Stimulated activated CD8-positive, alpha-beta memory T cell treated with anti-CD3 and anti-CD28 coated beads, Interleukin-2, amount 100 ng/mL, for 1 hour (primary cell): ENCODE data around the gene RBBP9.
"Not testable (repeated sequence)": the region's sequence is repeated elsewhere in the genome, so short reads cannot be mapped to it uniquely, and the experiment has no call there.

Experiments used
- DNase-seq, 2 donors: peaks; one replicate each; pipeline ENCODE4 v3.0.0-alpha.2; 2020; ENCODE audit warnings: low read depth in 2 of 2

The RBBP9 gene

GRCh38 chr20:18496740-18497592 is at the start of gene RBBP9:
TSS of gene RBBP9 (minus strand) at chr20:18497225. CDS start at chr20:18497167, 58 bp downstream.
- DNase-seq, result peak; percentile 23 to 55

- no peak for DNase-seq
Measured at GRCh38 chr20:18545566-18545965, 48.5 kb upstream of the RBBP9 start.

GRCh38 chr20:18543932-18544331 is 46.9 kb upstream of the RBBP9 start:
- no peak for DNase-seq

DNA sequence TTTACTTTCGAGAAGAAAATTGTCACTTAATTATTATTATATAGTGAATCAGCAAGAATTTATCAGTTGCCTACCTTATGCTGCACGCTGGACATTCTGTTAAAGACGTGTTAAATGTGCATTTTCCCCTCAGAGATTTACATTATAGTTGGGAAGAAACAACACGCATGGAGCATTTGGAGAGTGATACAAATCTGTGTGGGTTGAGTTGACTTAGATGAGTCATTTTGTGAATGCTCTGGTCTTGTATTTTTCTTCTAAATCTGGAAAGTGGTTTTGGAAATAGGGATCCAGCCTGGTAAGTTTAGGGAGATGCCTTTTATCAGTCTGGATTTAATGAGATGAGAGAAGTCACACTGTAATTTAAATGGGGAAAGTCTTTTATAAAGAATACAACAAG is 46.2 kb upstream of the RBBP9 start:
- DNase-seq, result no peak

DNA sequence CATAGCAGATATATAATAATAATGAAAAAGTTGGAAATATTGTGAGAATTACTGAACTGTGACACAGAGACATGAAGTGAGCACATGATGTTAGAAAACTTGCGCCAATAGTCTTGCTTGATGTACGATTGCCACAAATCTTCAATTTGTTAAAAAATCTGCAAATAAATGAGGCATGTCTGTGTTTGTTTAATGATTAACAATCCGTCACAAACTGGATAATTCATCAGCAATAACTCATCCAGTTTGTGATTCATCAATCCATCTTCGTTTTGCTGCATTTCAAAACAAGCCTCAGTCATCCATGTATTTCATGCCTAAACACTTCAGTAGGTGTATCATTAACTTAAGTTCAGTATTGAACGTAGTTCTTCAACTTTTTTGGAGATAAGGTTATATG is 44.7 kb upstream of the RBBP9 start:
- no peak for DNase-seq

DNA sequence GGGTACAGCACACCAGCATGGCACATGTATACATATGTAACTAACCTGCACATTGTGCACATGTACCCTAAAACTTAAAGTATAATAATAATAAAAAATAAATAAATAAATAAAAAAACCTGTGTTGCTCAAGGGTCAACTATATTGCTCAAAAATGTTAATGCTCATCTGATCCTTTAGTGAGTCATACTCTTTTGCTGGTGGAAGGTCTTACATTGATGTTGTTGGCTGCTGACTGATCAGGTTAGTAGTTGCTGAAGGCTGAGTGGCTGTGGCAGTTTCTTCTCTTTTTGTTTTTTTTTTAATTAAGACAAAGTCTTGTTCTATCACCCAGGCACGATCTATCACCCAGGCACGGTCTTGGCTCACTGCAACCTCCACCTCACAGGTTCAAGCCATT is 40.6 kb upstream of the RBBP9 start:
- DNase-seq, result no peak

DNA sequence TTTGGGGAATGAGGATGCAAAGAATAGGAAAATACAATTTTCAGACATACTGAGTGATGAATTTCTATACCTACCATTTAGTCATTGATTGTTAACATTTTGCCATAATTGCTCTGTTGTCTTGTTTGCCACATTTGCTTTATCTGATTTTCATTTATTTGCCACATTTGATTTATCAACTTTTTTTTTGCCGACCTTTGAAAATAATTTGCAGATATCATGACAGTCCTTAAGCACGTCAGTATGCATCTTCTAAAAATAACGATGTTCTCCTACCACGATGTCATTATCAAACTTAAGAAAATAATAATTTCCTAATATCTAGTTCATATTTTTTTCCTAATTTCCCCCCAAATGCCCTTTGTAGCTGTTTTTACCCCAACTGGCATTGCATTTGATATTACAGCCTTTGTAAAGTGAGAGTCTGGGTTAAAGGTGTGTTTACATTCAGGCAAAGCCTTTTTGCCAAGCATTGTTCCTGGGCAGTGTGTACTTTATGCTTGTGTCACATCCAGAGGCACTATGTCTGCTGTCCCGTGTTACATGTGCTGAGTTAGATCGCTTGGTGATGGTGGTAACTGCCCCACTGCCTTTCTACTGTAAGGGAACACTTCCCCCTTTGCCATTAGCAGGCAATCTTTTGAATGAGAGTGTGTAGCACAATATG is 37.1 kb upstream of the RBBP9 start:
- DNase-seq, result no peak

DNA sequence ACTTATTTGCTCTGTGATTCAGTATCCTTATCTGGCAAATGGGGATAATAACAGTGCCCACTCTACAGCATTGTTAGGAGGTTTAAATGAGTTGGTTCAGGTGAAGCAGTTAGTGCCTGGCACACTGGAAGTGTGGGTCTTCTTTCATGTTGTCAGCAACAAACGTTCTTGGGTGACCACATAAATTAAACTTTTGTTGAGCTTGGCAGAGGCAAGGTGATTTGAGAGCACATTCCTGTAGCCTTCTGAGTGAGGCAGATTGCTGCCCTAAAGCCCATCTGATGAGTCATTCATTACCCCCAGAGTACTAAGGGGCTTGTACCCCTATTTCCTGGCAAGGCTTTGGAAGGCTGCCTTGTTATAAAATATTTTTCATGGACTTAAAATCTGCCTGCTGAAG is 36.5 kb upstream of the RBBP9 start:
- no peak for DNase-seq

DNA sequence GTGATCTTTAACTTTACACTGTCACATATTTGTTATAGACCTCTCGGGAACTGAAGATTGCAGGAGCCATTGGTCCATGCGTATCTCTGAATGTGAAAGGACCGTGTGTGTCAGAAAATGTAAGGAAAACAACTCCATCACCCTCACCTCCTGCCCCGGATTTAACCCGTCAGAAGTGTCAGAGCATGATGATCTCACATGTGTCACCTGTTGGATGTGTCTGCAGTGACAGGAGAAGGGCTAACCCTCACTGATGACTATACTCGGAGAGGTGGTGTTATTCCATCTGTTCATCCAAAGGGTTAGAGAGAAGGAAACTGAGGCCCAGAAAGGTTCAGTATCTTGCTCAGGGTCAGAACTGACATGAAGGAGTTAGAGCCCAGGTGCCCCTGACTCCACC is 35.6 kb upstream of the RBBP9 start:
- DNase-seq, result no peak

DNA sequence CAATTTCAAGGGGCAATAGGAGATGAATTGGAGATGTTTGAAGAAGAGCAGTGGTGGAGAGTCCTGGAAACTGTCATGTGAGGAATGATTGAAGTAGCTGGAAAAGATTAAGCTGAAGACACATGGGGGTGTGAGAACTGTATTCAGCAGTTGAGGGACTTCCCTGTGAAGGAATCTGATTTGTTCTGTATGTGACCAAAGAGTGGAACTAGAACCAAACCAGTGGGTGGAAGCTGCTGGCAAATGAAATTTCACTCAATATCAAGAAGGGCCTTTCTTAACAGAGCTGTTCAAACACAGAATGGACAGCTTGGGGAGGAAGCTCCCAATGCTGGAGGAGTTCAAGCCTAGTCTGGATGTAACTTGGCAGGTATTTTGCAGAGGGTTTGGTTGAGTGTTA is 32.0 kb upstream of the RBBP9 start:
- DNase-seq, result no peak

DNA sequence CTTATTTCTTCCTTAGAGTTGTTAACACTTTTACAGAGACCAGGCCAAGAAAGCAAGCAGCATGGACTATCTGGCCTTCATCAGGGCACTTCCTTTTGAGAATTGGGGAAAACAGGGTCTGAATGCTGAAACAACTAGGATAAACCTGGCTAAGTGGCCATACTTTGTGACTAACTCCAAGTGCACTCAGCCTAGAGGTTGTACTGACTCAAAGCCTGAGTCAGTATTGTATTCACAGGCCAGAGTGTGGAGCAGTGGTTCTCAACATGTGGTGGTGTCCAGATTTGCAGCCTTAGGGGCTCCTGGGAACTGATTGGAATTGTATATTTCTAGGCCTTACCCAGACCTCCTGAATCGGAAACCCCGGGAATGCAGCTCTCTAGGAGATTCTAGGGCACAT is 30.8 kb upstream of the RBBP9 start:
- no peak for DNase-seq

- no peak for DNase-seq
Measured at GRCh38 chr20:18527339-18527738, 30.3 kb upstream of the RBBP9 start.

DNA sequence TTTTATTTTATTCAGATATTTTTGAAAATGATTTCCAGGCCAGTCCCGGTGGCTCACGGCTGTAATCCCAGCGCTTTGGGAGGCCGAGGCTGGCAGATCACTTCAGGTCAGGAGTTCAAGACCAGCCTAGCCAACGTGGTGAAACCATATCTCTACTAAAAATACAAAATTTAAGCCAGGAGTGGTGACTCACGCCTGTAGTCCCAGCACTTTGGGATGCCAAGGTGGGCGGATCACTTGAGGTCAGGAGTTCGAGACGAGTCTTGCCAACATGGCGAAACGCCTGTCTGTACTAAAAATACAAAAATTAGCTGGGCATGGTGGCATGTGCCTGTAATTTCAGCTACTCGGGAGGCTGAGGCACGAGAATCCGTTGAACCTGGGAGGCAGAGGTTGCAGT is 29.7 kb upstream of the RBBP9 start:
- not testable (repeated sequence) for DNase-seq

DNA sequence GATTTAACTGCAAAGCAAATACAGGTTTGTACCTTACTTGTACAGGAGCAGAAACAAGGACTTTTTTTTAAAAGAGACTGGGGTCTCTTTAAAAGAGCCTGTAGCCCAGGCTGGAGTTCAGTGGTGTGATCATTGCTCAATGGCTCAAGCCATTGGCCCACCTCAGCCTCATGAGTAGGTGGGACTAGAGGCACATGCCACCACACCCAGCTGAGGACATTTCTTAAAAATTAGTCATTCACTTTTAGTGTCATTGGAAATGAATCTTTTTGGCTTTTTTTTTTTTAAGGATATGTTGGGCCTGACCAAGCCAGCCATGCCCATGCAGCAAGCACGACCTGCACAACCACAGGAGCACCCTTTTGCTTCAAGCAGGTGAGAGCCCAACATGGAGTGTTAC is 27.6 kb upstream of the RBBP9 start:
- no peak for DNase-seq

- no peak for DNase-seq
Measured at GRCh38 chr20:18523066-18523465, 26.0 kb upstream of the RBBP9 start.

DNA sequence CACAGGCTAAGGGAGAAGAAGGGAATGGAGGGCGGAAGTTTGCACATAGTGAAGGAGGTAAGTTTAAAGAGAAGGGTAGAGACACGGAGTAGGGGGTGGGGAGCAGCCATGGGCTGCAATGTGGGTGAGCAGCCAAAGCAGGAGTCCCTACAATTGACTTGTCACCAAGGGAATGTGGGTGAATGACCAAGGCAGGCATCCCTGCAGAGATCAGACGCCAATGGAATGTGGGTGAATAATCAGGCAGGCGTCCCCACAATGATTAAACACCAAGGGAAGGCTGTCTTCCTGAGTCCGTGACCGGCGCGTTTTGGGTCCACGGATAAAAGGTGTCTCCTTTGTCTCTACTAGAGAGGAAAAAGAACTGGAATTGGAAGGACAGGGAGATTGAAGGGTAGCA is 25.0 kb upstream of the RBBP9 start:
- DNase-seq, result not testable (repeated sequence)

DNA sequence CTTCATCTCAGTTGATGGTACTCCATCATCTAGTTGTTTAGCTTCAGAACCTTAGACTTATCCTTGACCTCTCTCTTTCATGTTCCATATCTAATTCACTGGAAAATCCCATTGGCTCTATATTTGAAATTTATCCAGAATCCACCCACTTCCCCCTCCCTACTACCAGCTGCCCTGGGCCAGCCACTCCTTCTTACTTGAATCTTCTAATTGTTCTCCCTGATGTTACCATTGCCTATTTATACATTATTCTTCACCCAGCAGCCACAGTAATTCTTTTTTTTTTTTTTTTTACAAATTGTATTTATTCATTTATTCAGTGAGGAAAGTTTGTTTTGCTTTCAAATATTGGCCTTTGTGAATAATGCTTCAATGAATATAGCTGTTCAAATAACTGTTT is 18.9 kb upstream of the RBBP9 start:
- no peak for DNase-seq

DNA sequence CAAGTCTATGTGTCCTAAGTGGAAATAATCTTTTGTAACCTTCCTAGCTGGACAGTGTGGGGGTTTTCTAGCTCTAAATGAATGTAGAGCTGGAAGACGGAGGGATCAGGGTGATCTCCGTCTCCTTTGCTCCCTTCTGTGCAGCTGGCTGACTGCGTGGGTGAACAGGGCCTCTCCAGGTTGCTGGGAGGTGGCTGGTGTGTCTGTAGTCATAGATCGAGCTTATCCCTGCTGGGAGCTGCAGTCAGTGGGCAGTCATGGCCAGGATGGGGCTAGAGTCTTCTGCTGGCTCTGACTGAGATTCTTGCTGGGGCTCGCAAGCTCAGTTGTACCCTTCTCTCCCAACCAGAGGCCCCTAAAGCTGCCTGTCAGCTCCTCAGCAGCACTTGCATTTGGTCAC is 17.1 kb upstream of the RBBP9 start:
- DNase-seq, result no peak

DNA sequence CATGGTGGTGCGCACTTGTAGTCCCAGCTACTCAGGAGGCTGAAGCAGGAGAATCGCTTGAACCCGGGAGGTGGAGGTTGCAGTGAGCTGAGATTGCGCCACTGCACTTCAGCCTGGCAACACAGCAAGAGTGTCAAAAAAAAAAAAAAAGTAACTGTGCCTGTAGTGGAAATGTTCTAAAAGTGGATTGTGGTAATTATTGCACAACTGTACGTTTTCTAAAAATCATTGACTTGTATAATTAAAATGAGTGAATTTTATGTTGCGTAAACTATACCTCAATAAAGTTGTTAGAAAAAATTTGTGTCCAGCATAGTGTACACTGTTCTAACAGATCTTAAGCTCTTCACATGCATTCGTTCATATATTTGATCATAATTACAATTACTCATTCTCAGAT is 16.2 kb upstream of the RBBP9 start:
- DNase-seq, result no peak

DNA sequence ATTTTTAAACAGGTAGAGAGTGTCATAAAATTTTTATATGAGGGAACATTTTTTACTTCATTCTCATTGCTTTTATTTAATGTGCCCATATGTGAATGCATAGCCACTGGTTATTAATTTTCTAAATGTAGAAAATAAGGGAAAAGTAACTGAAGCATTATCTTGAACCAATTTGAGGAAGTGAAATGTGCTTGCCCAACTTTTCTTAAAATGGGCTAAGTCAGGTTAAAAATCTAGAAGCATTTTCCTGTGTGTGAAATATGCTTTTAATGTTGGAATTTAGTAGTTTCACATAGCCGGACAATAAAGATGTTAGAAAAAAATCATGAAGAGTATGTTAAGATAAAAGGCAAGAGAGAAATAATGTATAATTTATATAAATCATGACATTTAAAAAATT is 14.5 kb upstream of the RBBP9 start:
- DNase-seq, result no peak

- DNase-seq, result peak; percentile 94 to 96
Measured at GRCh38 chr20:18507218-18508191, 10.5 kb upstream of the RBBP9 start, which contains the start of gene SEC23B. TSS of gene SEC23B (plus strand) at chr20:18507940. CDS start at chr20:18510836, 2,896 bp downstream.

DNA sequence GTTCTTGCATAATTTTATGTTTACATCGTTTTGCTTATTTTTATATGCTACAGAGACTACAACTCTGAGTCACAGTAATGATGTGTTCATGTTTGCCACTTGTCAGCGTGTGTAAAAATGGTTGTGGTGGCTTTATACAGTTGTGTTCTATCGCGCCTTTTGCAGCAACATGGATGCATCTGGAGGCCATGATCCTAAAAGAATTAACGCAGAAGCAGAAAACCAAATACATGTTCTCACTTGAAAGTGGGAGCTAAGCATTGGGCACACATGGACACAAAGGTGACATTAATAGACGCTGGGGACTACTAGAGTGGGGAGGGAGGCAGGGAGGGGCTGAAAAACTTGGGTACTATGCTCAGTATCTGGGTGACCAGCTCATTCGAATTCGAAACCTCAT is 9.7 kb upstream of the RBBP9 start:
- no peak for DNase-seq
